Pulmonary artery endothelial cell (primary cell): Measurements from ENCODE around the gene SUGCT. TPM values are rescaled to one million over a fixed set of nuclear protein-coding genes. Genes with fewer than 3 reads are reported as not detected.

Source experiments
- DNase-seq: peaks from one replicate; pipeline ENCODE4 v3.0.0-alpha.2; 2011; ENCODE audit warnings: low read depth, low spot score
- total RNA-seq: library from RNA; depleted of rRNA; stranded (reverse); fragments of >200 nt; gene quantifications from 2 replicates; pipeline ENCODE4 v1.2.3, GENCODE V29; 2014

The SUGCT gene
- total RNA-seq, 1 donor from 2014 or later, result 2.4 TPM

GRCh38 chr7:40804477-40805215, 669.8 kb downstream of the SUGCT start:
- DNase-seq, result no peak

GRCh38 chr7:40805361-40805760, 670.6 kb downstream of the SUGCT start:
- DNase-seq, result no peak

- DNase-seq, result no peak
Observed at GRCh38 chr7:40808378-40808942, 673.7 kb downstream of the SUGCT start.

GRCh38 chr7:40810274-40810673, 675.5 kb downstream of the SUGCT start:
- no peak for DNase-seq

- DNase-seq, result no peak
Observed at GRCh38 chr7:40811666-40812065, 676.9 kb downstream of the SUGCT start.

- DNase-seq, result no peak
Observed at GRCh38 chr7:40815022-40815421, 680.2 kb downstream of the SUGCT start.

GRCh38 chr7:40815512-40815911, 680.7 kb downstream of the SUGCT start:
- DNase-seq, result no peak

DNA sequence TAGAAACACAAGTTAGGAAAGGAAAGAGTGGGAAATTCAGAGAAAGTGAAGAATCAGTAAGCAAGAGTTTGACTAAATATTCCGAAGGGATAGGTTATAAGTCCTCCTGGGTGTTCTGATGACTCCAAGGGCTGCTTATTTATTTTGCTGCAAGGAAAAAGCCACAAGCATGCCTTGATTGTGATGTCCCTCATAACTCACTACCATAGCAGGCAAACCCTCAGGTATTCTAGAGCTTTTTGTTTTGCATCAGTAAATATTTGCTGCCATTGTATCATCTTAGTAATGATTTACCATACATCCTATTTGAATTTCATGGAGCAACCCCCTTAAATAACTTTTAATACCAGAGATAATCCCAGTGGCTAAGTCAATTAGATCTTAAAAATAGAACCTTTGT, 688.1 kb downstream of the SUGCT start:
- DNase-seq, result no peak

DNA sequence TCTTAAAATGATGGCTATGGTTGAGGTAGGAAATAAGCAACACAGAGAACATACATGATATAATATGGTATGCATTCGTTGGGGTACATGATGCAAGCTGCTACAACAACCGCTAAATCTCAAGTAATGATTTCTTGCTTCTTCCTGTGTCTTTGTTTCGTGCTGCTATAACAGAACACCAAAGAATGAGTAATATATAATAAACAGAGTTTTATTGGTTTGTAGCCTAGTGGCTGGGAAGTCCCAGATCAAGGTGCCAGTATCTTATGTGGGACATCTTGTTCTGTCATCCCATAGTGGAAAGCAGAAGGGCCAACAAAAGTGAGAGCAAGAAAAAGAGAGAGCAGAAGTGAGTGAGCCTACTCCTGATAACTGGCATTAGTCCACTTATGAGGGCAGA, 689.7 kb downstream of the SUGCT start:
- DNase-seq, result no peak

GRCh38 chr7:40826411-40827221, 691.8 kb downstream of the SUGCT start:
- no peak for DNase-seq

DNA sequence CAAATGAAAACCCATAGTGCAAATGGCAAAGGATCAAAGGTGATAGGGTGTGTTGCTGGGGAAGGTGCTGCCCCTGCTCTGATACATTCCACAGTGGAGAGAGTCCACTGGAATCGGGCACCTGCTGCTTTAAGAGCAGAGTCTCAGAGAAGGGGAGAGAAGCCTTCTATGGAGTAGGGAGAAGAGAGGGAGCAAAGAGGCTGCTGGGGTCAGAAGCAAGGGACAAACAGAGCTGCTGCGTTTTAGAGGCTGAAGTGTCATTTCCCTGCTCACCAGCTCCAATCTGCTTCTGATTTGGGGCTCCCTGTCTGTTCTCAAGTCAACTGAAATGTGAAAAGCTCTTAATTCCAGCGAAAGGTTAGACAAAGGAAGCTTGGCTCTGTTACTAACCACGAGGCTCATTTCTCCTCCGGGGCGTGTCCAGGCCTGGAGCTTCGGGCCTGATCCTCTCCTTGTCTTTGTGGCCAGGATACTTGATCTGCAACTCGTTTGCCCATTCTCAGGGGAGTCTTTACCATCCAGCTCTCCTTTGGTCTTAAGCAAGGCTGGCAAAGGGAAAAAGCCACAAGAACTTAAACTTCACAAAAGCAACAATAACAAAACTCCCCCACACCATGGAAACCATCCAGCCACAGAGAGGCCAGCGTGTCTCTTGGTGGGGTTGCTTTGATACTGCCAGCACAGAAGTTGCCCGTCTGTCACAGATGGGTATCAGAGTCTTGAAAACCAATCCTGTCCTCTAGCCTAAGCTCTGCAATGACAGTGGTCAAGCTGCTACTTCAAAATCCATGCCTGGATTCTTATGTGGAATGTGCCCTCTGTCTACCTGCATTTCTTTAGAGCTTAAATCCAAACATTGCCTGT, 692.6 kb downstream of the SUGCT start:
- no peak for DNase-seq

DNA sequence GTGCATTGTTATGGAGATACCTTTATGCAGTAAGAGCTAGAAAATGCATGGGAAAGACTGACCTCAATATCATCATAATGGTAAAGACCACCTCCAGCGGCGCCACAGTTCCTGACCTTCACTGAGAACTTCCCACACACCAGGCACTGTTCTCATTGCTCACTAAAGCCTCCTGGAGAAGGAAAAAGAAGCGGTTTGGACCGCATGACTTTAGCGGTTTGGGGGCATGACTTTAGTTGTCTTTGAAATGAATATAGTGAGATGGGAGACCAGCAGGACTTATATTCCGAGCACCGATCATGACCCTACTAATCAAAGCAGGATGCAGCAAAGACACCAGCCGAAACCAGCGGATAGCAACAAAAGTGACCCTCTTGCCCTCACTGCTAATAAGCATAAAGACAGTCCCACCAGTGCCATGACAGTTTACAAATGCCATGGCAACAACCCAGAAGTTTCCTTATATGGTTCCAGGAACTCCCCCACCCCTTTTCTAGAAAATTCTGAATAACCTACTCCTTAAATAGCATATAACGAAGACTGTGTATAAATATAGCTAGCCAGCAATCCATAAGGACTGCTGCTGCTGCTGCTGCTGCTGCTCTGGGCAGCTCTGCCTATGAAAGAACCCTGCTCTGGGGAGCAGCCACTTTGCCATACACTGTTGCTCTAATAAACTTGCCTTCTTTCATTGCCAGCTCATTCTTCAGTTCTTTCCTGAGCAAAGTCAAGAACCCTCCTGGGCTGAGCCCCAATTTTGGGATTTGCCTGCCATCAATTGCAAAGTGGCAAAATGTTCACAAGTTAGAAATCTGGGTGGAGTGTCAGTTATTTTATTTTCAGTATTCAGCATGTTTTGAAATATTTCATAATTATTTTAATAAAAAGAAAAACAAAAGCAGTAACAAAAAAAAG, 694.1 kb downstream of the SUGCT start:
- no peak for DNase-seq

GRCh38 chr7:40833191-40833887, 698.5 kb downstream of the SUGCT start:
- no peak for DNase-seq

- no peak for DNase-seq
Observed at GRCh38 chr7:40833888-40834234, 699.1 kb downstream of the SUGCT start.

- DNase-seq, result no peak
Observed at GRCh38 chr7:40836218-40836617, 701.4 kb downstream of the SUGCT start.

DNA sequence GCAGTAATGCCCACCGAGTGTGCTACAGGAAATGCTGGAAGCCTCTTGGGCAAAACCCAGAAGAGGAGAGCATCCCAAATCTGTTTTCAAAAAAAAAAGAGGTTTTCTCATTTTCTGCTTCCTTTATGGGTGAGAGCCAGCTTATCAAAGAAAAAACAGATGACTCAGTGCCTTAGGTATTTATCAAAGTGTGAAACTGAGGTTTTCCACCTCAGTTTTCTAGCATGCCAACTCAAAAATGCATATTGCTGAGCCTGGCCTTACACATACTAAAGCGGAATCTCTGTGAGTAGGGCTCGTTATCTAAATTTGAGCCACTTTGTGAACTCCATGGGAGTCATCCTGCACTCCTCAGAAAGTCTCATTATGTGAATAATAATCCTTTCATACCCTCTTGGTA, 705.1 kb downstream of the SUGCT start:
- no peak for DNase-seq

GRCh38 chr7:40840990-40841389, 706.2 kb downstream of the SUGCT start:
- DNase-seq, result no peak

DNA sequence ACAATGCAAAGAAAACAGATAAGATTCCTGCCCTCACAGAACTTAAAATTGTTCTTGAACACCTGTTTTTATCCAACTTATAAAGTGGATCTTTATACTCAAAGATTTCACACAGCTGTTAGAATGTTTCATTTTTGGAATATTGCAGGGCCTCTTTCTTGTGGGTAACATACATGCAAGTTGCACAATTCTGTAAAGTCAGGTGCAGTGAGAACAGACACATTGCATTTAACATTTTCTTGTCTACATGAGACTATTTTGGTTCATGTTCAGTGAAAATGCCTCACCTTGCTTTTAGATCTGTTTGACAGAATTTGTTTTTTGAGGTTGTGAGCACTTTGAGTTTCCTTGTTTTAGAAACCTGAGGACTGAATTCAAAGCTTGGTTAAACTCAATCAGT, 707.8 kb downstream of the SUGCT start:
- no peak for DNase-seq

GRCh38 chr7:40843338-40843985, 708.7 kb downstream of the SUGCT start:
- DNase-seq, result no peak
